PC-3 (cell line): ENCODE data around the gene MDH1.

Experiments
- EZH2 ChIP-seq: fragments of 300-600 bp; sonication (generic); IDR thresholded peaks from one replicate; pipeline ENCODE4 v1.6.1; 2017; ENCODE audit warnings: antibody characterized with exemption, mild to moderate bottlenecking, low read length; ENCODE audit not compliant: unreplicated experiment
- EZH2phosphoT487 ChIP-seq: fragments of 300-600 bp; sonication (generic); IDR thresholded peaks from 2 replicates; pipeline ENCODE4 v1.6.1; 2018; ENCODE audit warnings: mild to moderate bottlenecking, antibody characterized with exemption, low read length, borderline replicate concordance
- TF ChIP-seq, protein P1 (sequence below): fragments of 300-600 bp; sonication (generic); conservative IDR thresholded peaks from 2 replicates; pipeline ENCODE4 v1.5.1; 2017; ENCODE audit warnings: antibody characterized with exemption, low read depth, mild to moderate bottlenecking, low read length

- TF ChIP-seq, protein P1, sequence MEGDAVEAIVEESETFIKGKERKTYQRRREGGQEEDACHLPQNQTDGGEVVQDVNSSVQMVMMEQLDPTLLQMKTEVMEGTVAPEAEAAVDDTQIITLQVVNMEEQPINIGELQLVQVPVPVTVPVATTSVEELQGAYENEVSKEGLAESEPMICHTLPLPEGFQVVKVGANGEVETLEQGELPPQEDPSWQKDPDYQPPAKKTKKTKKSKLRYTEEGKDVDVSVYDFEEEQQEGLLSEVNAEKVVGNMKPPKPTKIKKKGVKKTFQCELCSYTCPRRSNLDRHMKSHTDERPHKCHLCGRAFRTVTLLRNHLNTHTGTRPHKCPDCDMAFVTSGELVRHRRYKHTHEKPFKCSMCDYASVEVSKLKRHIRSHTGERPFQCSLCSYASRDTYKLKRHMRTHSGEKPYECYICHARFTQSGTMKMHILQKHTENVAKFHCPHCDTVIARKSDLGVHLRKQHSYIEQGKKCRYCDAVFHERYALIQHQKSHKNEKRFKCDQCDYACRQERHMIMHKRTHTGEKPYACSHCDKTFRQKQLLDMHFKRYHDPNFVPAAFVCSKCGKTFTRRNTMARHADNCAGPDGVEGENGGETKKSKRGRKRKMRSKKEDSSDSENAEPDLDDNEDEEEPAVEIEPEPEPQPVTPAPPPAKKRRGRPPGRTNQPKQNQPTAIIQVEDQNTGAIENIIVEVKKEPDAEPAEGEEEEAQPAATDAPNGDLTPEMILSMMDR = no peak
- no peak for TF ChIP-seq EZH2
- no peak for TF ChIP-seq EZH2phosphoT487
These were observed 39.7 kb downstream of the MDH1 start for GRCh38 chr2:63628403-63628942.
